ENCODE results near the gene PPWD1.

GRCh38 chr5:65556718-65557117 lies 6.4 kb upstream of the PPWD1 start:
- TF ChIP-seq POLR2A (IDR thresholded peaks at IDR 0.05) (no peak), CTCF (IDR thresholded peaks at IDR 0.05) (no peak), EP300 (IDR thresholded peaks at IDR 0.05) (no peak), POLR2AphosphoS5 (IDR thresholded peaks at IDR 0.05) (no peak)
